Measurements from ENCODE around the gene NME3. TPM values are rescaled to one million over a fixed set of nuclear protein-coding genes. Genes with fewer than 3 reads are reported as not detected.

The NME3 gene
- total RNA-seq, 1 experiment from 2014 or later, result 103 TPM

DNA sequence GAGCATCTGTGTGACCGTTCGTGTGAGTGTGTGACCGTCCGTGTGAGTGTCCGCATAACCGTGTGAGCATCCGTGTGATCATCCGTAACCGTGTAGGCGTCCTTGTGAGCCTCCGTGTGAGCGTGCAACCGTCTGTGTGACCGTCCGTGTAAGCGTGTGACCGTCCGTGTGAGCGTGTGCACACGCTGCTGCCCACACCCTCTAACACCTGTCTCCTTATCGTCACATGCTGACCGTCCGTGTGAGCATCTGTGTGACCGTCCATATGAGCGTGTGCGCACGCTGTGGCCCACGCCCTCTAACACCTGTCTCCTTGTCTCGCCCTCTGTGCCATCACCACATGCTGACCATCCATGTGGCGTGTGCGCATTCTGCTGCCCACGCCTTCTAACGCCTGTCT, 31.1 kb downstream of the NME3 start:
- RAD21 ChIA-PET (ENCODE audit: low non-redundant PET in 1 of 2, low total read pairs in 2 of 2, uncharacterized antibody in 2 of 2, unreplicated experiment in 2 of 2), result no interaction called here
- Histone ChIP-seq H3K4me2 (ENCODE audit: low read length) (no peak overlapping the region), H4K20me1 (ENCODE audit: insufficient read depth) (no peaks in the 10 kb centered on the region), H3K9ac (ENCODE audit: low read length) (no peak overlapping the region), H3K9me2 (ENCODE audit: insufficient read depth) (no peaks in the 10 kb centered on the region), H3K4me1 (ENCODE audit: control insufficient read depth in 1 of 2, insufficient read depth in 2 of 2, low read length in 2 of 2) (no peaks in the 10 kb centered on the region), H3K79me2 (ENCODE audit: insufficient read depth, low read length) (no peaks in the 10 kb centered on the region), H3K9me3 (ENCODE audit: control insufficient read depth in 1 of 2, insufficient read depth in 1 of 2, low read depth in 1 of 2, low read length in 2 of 2) (peaks cover 0 to 12% of the 10 kb centered on the region in 2 experiments; a peak in 2 of 4 replicates), H3K27ac (ENCODE audit: low read depth, low read length) (no peak overlapping the region; the same call in 1 of the 2 replicates), H3K27me3 (ENCODE audit: insufficient read depth, low read length) (no peaks in the 10 kb centered on the region), H2AFZ (ENCODE audit: low read depth, low read length, poor library complexity, severe bottlenecking) (no peak overlapping the region), H3K4me3 (replicated peaks in 1 of 2; ENCODE audit: low read depth in 1 of 2, low read length in 2 of 2) (no peak overlapping the region), H3K36me3 (ENCODE audit: control insufficient read depth in 1 of 2, insufficient read depth in 2 of 2, low read length in 2 of 2) (no peaks in the 10 kb centered on the region)
- ATAC-seq (no peak), DNase-seq (ENCODE audit: low read depth, low spot score) (no peak)
- TF ChIP-seq ZFX (IDR thresholded peaks at IDR 0.05) (no peak), YY1 (IDR thresholded peaks at IDR 0.05; ENCODE audit: extremely low read depth, insufficient replicate concordance, low read depth, low read length) (no peak), SRF (IDR thresholded peaks at IDR 0.05; ENCODE audit: low read depth) (no peak), SIN3A (IDR thresholded peaks at IDR 0.05; ENCODE audit: low read depth) (no peak), JUND (IDR thresholded peaks at IDR 0.05) (no peak), RAD21 (IDR thresholded peaks at IDR 0.05; ENCODE audit: low read depth) (no peak)
- TF ChIP-seq, protein P1, sequence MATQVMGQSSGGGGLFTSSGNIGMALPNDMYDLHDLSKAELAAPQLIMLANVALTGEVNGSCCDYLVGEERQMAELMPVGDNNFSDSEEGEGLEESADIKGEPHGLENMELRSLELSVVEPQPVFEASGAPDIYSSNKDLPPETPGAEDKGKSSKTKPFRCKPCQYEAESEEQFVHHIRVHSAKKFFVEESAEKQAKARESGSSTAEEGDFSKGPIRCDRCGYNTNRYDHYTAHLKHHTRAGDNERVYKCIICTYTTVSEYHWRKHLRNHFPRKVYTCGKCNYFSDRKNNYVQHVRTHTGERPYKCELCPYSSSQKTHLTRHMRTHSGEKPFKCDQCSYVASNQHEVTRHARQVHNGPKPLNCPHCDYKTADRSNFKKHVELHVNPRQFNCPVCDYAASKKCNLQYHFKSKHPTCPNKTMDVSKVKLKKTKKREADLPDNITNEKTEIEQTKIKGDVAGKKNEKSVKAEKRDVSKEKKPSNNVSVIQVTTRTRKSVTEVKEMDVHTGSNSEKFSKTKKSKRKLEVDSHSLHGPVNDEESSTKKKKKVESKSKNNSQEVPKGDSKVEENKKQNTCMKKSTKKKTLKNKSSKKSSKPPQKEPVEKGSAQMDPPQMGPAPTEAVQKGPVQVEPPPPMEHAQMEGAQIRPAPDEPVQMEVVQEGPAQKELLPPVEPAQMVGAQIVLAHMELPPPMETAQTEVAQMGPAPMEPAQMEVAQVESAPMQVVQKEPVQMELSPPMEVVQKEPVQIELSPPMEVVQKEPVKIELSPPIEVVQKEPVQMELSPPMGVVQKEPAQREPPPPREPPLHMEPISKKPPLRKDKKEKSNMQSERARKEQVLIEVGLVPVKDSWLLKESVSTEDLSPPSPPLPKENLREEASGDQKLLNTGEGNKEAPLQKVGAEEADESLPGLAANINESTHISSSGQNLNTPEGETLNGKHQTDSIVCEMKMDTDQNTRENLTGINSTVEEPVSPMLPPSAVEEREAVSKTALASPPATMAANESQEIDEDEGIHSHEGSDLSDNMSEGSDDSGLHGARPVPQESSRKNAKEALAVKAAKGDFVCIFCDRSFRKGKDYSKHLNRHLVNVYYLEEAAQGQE (IDR thresholded peaks at IDR 0.05; ENCODE audit: low read depth), result no peak
- TF ChIP-seq, protein P2, sequence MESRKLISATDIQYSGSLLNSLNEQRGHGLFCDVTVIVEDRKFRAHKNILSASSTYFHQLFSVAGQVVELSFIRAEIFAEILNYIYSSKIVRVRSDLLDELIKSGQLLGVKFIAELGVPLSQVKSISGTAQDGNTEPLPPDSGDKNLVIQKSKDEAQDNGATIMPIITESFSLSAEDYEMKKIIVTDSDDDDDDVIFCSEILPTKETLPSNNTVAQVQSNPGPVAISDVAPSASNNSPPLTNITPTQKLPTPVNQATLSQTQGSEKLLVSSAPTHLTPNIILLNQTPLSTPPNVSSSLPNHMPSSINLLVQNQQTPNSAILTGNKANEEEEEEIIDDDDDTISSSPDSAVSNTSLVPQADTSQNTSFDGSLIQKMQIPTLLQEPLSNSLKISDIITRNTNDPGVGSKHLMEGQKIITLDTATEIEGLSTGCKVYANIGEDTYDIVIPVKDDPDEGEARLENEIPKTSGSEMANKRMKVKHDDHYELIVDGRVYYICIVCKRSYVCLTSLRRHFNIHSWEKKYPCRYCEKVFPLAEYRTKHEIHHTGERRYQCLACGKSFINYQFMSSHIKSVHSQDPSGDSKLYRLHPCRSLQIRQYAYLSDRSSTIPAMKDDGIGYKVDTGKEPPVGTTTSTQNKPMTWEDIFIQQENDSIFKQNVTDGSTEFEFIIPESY (IDR thresholded peaks at IDR 0.05; ENCODE audit: extremely low read depth, insufficient replicate concordance, low read length), result no peak
- TF ChIP-seq, protein P3, sequence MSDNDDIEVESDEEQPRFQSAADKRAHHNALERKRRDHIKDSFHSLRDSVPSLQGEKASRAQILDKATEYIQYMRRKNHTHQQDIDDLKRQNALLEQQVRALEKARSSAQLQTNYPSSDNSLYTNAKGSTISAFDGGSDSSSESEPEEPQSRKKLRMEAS (IDR thresholded peaks at IDR 0.05), result no peak
- POLR2A ChIA-PET, result no interaction called here
- CTCF ChIA-PET, result no interaction called here
- intact Hi-C loops (cut with micrococcal nuclease), result no loop called here
- BruUV-seq (replicated peaks), result no TSS peak
